HEK293 (cell line): Measurements from ENCODE around the gene STAB2.

Experiments used
- REST ChIP-seq: fragments of 450-650 bp; formaldehyde crosslinking; IDR thresholded peaks from 2 replicates; pipeline ENCODE4 v1.5.1; 2016; ENCODE audit warnings: missing biosample characterization, missing genetic modification characterization
- ZNF146 ChIP-seq: fragments of 450-650 bp; formaldehyde crosslinking; IDR thresholded peaks from 2 replicates; pipeline ENCODE4 v1.5.1; 2016; ENCODE audit warnings: missing biosample characterization, missing genetic modification characterization
- TF ChIP-seq, protein P1 (sequence below): fragments of 450-650 bp; formaldehyde crosslinking; IDR thresholded peaks from 2 replicates; pipeline ENCODE4 v1.5.1; 2016; ENCODE audit warnings: missing biosample characterization, missing genetic modification characterization
- TF ChIP-seq, protein P2 (sequence below): fragments of 450-650 bp; formaldehyde crosslinking; IDR thresholded peaks from 2 replicates; pipeline ENCODE4 v1.5.1; 2016; ENCODE audit warnings: missing biosample characterization, missing genetic modification characterization

GRCh38 chr12:103814436-103814835 is 227.4 kb downstream of the STAB2 start:
- TF ChIP-seq, protein P1, sequence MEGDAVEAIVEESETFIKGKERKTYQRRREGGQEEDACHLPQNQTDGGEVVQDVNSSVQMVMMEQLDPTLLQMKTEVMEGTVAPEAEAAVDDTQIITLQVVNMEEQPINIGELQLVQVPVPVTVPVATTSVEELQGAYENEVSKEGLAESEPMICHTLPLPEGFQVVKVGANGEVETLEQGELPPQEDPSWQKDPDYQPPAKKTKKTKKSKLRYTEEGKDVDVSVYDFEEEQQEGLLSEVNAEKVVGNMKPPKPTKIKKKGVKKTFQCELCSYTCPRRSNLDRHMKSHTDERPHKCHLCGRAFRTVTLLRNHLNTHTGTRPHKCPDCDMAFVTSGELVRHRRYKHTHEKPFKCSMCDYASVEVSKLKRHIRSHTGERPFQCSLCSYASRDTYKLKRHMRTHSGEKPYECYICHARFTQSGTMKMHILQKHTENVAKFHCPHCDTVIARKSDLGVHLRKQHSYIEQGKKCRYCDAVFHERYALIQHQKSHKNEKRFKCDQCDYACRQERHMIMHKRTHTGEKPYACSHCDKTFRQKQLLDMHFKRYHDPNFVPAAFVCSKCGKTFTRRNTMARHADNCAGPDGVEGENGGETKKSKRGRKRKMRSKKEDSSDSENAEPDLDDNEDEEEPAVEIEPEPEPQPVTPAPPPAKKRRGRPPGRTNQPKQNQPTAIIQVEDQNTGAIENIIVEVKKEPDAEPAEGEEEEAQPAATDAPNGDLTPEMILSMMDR (tag by site-specific recombination): no peak
- no peak for TF ChIP-seq ZNF146 (tag by site-specific recombination)
- no peak for TF ChIP-seq REST (tag by site-specific recombination)
- TF ChIP-seq, protein P2, sequence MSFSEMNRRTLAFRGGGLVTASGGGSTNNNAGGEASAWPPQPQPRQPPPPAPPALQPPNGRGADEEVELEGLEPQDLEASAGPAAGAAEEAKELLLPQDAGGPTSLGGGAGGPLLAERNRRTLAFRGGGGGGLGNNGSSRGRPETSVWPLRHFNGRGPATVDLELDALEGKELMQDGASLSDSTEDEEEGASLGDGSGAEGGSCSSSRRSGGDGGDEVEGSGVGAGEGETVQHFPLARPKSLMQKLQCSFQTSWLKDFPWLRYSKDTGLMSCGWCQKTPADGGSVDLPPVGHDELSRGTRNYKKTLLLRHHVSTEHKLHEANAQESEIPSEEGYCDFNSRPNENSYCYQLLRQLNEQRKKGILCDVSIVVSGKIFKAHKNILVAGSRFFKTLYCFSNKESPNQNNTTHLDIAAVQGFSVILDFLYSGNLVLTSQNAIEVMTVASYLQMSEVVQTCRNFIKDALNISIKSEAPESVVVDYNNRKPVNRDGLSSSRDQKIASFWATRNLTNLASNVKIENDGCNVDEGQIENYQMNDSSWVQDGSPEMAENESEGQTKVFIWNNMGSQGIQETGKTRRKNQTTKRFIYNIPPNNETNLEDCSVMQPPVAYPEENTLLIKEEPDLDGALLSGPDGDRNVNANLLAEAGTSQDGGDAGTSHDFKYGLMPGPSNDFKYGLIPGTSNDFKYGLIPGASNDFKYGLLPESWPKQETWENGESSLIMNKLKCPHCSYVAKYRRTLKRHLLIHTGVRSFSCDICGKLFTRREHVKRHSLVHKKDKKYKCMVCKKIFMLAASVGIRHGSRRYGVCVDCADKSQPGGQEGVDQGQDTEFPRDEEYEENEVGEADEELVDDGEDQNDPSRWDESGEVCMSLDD (tag by site-specific recombination): no peak
